ENCODE measurements around the gene GALNT2. TPM values are rescaled to one million over a fixed set of nuclear protein-coding genes. Genes with fewer than 3 reads are reported as not detected.

Gene GALNT2
- total and polyA plus RNA-seq, 2 experiments from 2014 or later = 17.8 to 48.3 TPM

GRCh38 chr1:230071316-230071715, 4.3 kb downstream of the GALNT2 start:
- no peak for DNase-seq (ENCODE audit: low spot score)

GRCh38 chr1:230072296-230072695, 5.3 kb downstream of the GALNT2 start:
- no peaks in the 10 kb centered on the region for H3K9me3 Mint-ChIP-seq
- H3K27ac Mint-ChIP-seq = no peak overlapping the region
- Histone ChIP-seq H3K27me3 (ENCODE audit: insufficient read depth) (peaks cover 18% of the 10 kb centered on the region), H3K36me3 (ENCODE audit: insufficient read depth) (no peaks in the 10 kb centered on the region), H3K79me2 (replicated peaks; ENCODE audit: insufficient read depth) (peaks cover 91% of the 10 kb centered on the region), H3K9me2 (ENCODE audit: insufficient read depth) (no peaks in the 10 kb centered on the region), H3F3A (replicated peaks; ENCODE audit: low read depth) (no peaks in the 10 kb centered on the region), H3K4me1 (ENCODE audit: insufficient read depth) (peaks cover 17% of the 10 kb centered on the region), H2AFZ (no peak overlapping the region), H3K27ac (ENCODE audit: low read depth) (no peak overlapping the region), H3K4me2 (no peak overlapping the region), H3K4me3 (no peak overlapping the region), H4K20me1 (replicated peaks; ENCODE audit: insufficient read depth) (peaks cover 32% of the 10 kb centered on the region)
- no peak overlapping the region for H3K4me3 Mint-ChIP-seq
- peaks cover 9% of the 10 kb centered on the region for H3K27me3 Mint-ChIP-seq (ENCODE audit: insufficient read depth, low read depth, poor library complexity)
- ATAC-seq = no peak
- H3K4me1 Mint-ChIP-seq = peaks cover 57% of the 10 kb centered on the region
- TF ChIP-seq ETS1 (IDR thresholded peaks at IDR 0.05) = no peak
- TF ChIP-seq CTCF (conservative IDR thresholded peaks at IDR 0.05; ENCODE audit: low read depth in 2 of 2) = no peak
- TF ChIP-seq ZNF331 (CRISPR knock-in tag; IDR thresholded peaks at IDR 0.05; ENCODE audit: low read depth) = no peak
- TF ChIP-seq REST (IDR thresholded peaks at IDR 0.05; ENCODE audit: unreplicated experiment) = no peak
- no peak for TF ChIP-seq JUNB (IDR thresholded peaks at IDR 0.05; ENCODE audit: unreplicated experiment)
- no peak for TF ChIP-seq NANOG (IDR thresholded peaks at IDR 0.05; ENCODE audit: borderline replicate concordance)
- TF ChIP-seq ZNF114 (CRISPR knock-in tag; IDR thresholded peaks at IDR 0.05) = no peak
- TF ChIP-seq EZH2 (IDR thresholded peaks at IDR 0.05; ENCODE audit: low read depth, unreplicated experiment) = no peak
- TF ChIP-seq CREB1 (CRISPR knock-in tag; IDR thresholded peaks at IDR 0.05; ENCODE audit: low read depth) = no peak
- TF ChIP-seq STAT1 (IDR thresholded peaks at IDR 0.05; ENCODE audit: unreplicated experiment) = no peak
- no peaks in the 10 kb centered on the region for H3K36me3 Mint-ChIP-seq (ENCODE audit: low read depth)
- no peak for DNase-seq (ENCODE audit: low spot score)

More at GRCh38 chr1:230071316-230071715, 4.3 kb downstream of the GALNT2 start:
- Histone ChIP-seq H2AFZ (no peak overlapping the region), H3K27me3 (ENCODE audit: insufficient read depth) (peaks cover 18% of the 10 kb centered on the region), H3K27ac (ENCODE audit: low read depth) (no peak overlapping the region), H3K36me3 (ENCODE audit: insufficient read depth) (no peaks in the 10 kb centered on the region), H3K4me2 (no peak overlapping the region), H3K9me2 (ENCODE audit: insufficient read depth) (no peaks in the 10 kb centered on the region), H3K4me3 (no peak overlapping the region), H3F3A (replicated peaks; ENCODE audit: low read depth) (no peaks in the 10 kb centered on the region), H3K79me2 (replicated peaks; ENCODE audit: insufficient read depth) (peaks cover 82% of the 10 kb centered on the region), H4K20me1 (replicated peaks; ENCODE audit: insufficient read depth) (peaks cover 23% of the 10 kb centered on the region), H3K4me1 (ENCODE audit: insufficient read depth) (peaks cover 17% of the 10 kb centered on the region)
- Mint-ChIP-seq H3K9me3 (no peaks in the 10 kb centered on the region), H3K36me3 (ENCODE audit: low read depth) (no peaks in the 10 kb centered on the region; the same call in 2 of the 3 replicates), H3K27ac (no peak overlapping the region), H3K4me3 (no peak overlapping the region), H3K4me1 (peaks cover 52% of the 10 kb centered on the region), H3K27me3 (ENCODE audit: insufficient read depth, low read depth, poor library complexity) (peaks cover 12% of the 10 kb centered on the region)
- TF ChIP-seq STAT1 (IDR thresholded peaks at IDR 0.05; ENCODE audit: unreplicated experiment) = no peak
- no peak for TF ChIP-seq ZNF331 (CRISPR knock-in tag; IDR thresholded peaks at IDR 0.05; ENCODE audit: low read depth)
- no peak for TF ChIP-seq JUNB (IDR thresholded peaks at IDR 0.05; ENCODE audit: unreplicated experiment)
- TF ChIP-seq CREB1 (CRISPR knock-in tag; IDR thresholded peaks at IDR 0.05; ENCODE audit: low read depth) = no peak
- no peak for TF ChIP-seq NANOG (IDR thresholded peaks at IDR 0.05; ENCODE audit: borderline replicate concordance)
- TF ChIP-seq EZH2phosphoT487 (IDR thresholded peaks at IDR 0.05; ENCODE audit: unreplicated experiment) = no peak
- TF ChIP-seq CTCF (conservative IDR thresholded peaks at IDR 0.05; ENCODE audit: low read depth in 2 of 2) = no peak
- ATAC-seq = no peak

Measured in GM23338 (cell line).